ENCODE data around the gene SLC39A7. TPM values are rescaled to one million over a fixed set of nuclear protein-coding genes. Genes with fewer than 3 reads are reported as not detected.

SLC39A7 gene
- polyA plus RNA-seq, 1 donor from 2014 or later, result 23.1 TPM

- Mint-ChIP-seq H3K4me1 (peaks cover 0 to 4% (median 4%) of the 10 kb centered on the region in 3 donors), H3K27ac (no peak overlapping the region), H3K36me3 (peaks cover 2% of the 10 kb centered on the region), H3K4me3 (no peak overlapping the region), H3K9me3 (no peaks in the 10 kb centered on the region), H3K27me3 (peaks cover 16% of the 10 kb centered on the region)
Measured at GRCh38 chr6:33176906-33177305, 23.8 kb upstream of the SLC39A7 start.

GRCh38 chr6:33177552-33178446 is 22.9 kb upstream of the SLC39A7 start:
- Mint-ChIP-seq H3K9me3 (peaks cover 0 to 2% (median 2%) of the 10 kb centered on the region in 3 donors), H3K27me3 (peaks cover 12% of the 10 kb centered on the region), H3K36me3 (peaks cover 2% of the 10 kb centered on the region), H3K4me3 (no peak overlapping the region), H3K27ac (no peak overlapping the region), H3K4me1 (peaks cover under 1 to 5% (median 2%) of the 10 kb centered on the region in 3 donors)

GRCh38 chr6:33178755-33179475 is 21.8 kb upstream of the SLC39A7 start:
- H3K4me1 Mint-ChIP-seq, result peaks cover 11 to 15% (median 12%) of the 10 kb centered on the region in 3 donors
- H3K27ac Mint-ChIP-seq, result no peak overlapping the region
- peaks cover 7% of the 10 kb centered on the region for H3K27me3 Mint-ChIP-seq
- H3K4me3 Mint-ChIP-seq, result no peak overlapping the region
- peaks cover 2% of the 10 kb centered on the region for H3K36me3 Mint-ChIP-seq
- peaks cover 7 to 13% (median 9%) of the 10 kb centered on the region in 3 donors for H3K9me3 Mint-ChIP-seq

- Mint-ChIP-seq H3K4me3 (no peak overlapping the region), H3K36me3 (peaks cover 2% of the 10 kb centered on the region), H3K27ac (no peak overlapping the region)
Measured at GRCh38 chr6:33181141-33181540, 19.5 kb upstream of the SLC39A7 start.

DNA sequence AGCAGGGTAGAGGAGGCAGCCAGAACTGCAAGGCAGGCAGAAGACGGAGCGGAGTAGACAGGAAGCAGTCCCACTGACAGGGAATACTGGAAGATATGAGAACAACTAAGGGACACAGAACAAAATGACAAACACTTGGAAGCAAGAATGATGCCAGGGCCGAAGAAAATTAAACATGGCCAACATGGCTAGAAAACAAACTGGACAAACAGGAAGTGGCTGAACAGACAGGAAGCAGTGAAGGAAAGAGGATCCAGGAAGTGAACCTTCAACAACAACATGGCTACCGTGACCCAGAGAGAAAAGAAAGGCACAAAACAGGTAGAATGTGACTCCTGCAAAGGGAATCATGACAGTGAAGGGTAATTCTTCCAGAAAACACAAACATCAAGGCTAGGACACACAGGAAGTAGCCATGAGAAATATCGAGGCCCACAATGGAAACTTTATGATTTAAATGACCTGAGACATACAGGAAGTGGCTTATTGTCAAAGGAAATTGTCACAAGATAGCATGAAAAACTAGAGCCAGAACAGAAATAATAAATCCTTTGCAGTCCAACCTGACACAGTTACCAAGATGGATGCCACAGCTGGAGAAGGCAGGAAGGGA is 17.5 kb upstream of the SLC39A7 start:
- Mint-ChIP-seq H3K27ac (peak overlapping the region in 2 of 3 donors; percentile 71 to 83), H3K4me3 (peak overlapping the region in 3 of 4 donors; percentile 39 to 79 (median 73)), H3K4me1 (peaks cover 12 to 13% (median 13%) of the 10 kb centered on the region in 3 donors), H3K36me3 (no peaks in the 10 kb centered on the region), H3K9me3 (peaks cover 7 to 13% (median 9%) of the 10 kb centered on the region in 3 donors), H3K27me3 (peaks cover 6% of the 10 kb centered on the region)

More at GRCh38 chr6:33181141-33181540, 19.5 kb upstream of the SLC39A7 start:
- no peaks in the 10 kb centered on the region for H3K27me3 Mint-ChIP-seq
- H3K4me1 Mint-ChIP-seq, result peaks cover 12 to 15% (median 13%) of the 10 kb centered on the region in 3 donors
- peaks cover 7 to 13% (median 9%) of the 10 kb centered on the region in 3 donors for H3K9me3 Mint-ChIP-seq

GRCh38 chr6:33185190-33185589 is 15.5 kb upstream of the SLC39A7 start:
- H3K36me3 Mint-ChIP-seq, result no peaks in the 10 kb centered on the region
- no peak overlapping the region for H3K27ac Mint-ChIP-seq
- H3K4me1 Mint-ChIP-seq, result peaks cover 12 to 15% (median 13%) of the 10 kb centered on the region in 3 donors

DNA sequence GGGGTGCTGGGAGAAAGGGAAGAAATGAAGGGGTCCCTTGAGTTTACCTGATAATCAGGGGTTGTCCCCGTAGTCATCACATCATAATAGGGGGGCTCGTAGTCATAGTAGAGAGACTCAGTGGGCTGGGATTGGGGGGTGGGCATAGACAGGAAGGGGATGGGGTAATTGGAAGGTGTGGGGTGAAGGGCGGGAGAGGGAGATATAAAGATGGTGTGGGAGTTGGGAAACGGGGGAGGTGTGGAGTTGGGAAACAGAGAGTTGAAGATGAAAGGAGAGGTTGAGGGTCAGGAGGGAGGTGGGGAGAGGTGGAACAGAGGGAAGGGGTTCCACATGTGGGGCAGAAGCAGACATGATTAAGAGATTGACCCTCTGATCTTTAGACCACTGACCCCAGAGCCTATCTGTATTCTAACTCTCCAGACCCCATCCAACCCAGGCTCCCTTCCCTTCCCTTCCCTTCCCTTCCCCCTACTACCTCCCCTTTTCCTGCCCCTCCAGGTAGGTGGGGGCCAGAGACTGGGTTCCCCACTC is 14.9 kb upstream of the SLC39A7 start:
- Mint-ChIP-seq H3K4me3 (no peak overlapping the region), H3K9me3 (peaks cover 7 to 13% (median 9%) of the 10 kb centered on the region in 3 donors), H3K27me3 (peaks cover 15% of the 10 kb centered on the region), H3K27ac (no peak overlapping the region), H3K4me1 (peaks cover 12 to 15% (median 13%) of the 10 kb centered on the region in 3 donors), H3K36me3 (no peaks in the 10 kb centered on the region)

More at GRCh38 chr6:33185190-33185589, 15.5 kb upstream of the SLC39A7 start:
- Mint-ChIP-seq H3K27me3 (peaks cover 12% of the 10 kb centered on the region), H3K4me3 (no peak overlapping the region), H3K9me3 (peaks cover 7 to 13% (median 9%) of the 10 kb centered on the region in 3 donors)

DNA sequence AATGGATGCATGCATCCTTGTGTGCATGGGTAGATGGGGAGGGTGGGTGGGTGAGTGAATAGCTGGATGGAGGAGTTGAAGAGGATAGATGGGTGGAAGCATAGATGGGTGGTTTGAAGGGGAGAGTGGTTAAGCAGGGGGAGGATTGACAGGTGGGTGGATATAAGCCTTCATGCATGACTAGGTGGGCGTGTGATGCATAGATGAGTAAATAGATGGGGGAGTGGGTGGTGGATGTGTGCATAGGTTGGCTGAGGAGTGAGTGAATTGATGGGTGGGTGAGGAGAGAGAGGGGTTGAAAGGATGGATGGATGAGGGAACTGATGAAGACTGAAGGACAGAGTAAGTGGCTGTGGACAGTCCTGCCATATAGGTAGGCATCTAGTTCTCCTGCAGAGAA is 12.9 kb upstream of the SLC39A7 start:
- H3K27me3 Mint-ChIP-seq, result peaks cover 28% of the 10 kb centered on the region
- peaks cover 4 to 11% (median 9%) of the 10 kb centered on the region in 3 donors for H3K9me3 Mint-ChIP-seq
- peaks cover 12 to 16% (median 14%) of the 10 kb centered on the region in 3 donors for H3K4me1 Mint-ChIP-seq
- no peaks in the 10 kb centered on the region for H3K36me3 Mint-ChIP-seq
- H3K4me3 Mint-ChIP-seq, result no peak overlapping the region
- H3K27ac Mint-ChIP-seq, result no peak overlapping the region

DNA sequence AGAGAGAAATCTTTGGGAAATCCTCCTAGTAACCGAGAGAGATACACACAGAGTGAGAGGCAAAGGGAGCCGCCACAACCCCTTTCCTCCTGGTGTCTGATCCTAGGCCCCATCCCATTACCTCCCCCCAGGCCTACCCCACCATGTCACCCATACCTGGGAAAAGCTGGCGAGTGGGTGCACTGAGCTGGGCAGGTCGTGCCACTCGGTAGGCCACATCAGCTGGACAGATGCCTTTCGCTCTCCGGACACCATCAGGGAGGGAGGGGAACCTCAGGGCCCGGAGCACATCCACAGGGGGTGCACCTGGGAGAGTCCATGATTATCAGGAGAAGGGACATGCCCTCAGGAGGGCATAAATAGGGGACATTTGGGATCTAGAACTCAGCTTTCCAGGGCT is 11.5 kb upstream of the SLC39A7 start:
- Mint-ChIP-seq H3K27me3 (peaks cover 28% of the 10 kb centered on the region), H3K4me1 (peaks cover 0 to 6% (median 4%) of the 10 kb centered on the region in 3 donors), H3K27ac (no peak overlapping the region), H3K9me3 (no peaks in the 10 kb centered on the region), H3K36me3 (no peaks in the 10 kb centered on the region), H3K4me3 (no peak overlapping the region)

DNA sequence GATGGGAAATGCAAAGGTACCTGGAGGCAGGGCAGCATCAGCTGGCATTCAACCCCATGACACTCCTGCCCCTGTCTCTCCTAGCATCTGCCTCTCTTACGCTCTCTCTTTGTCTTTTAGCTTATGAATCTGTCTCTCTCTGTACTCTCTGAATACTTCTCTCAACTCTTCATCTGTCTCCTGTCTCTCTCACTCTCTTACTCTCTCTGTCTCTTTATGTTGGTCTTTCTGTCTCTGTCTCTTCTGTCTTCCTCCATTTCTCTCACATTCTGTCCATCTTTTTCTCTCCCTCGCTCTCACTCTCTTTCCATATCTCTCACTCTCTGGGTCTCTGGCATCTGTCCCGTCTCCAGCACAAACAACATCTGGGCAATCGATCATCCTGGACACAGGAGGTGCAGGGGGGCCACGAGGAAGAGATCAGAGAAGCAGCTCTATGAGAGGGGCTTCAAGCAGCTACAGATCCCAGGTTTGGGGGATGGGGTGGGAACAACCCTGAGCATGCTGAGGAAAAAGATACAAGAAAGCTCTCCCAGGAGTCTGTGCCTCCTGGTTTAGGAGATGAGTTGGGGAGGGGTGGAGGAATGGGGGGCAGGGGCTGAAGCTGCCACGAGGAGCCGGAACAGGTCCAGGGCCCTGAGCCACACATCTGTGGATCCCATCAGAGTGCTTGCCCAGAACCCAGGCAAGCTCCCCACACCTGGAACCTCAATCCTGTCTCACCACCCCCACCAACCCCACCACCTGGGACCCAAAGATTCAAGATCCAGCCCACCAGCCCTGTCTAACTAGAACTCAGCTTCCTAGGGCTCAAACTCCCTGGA is 10.8 kb upstream of the SLC39A7 start:
- peaks cover 28% of the 10 kb centered on the region for H3K27me3 Mint-ChIP-seq
- H3K27ac Mint-ChIP-seq, result peak overlapping the region in 1 of 3 donors; percentile 66
- no peaks in the 10 kb centered on the region for H3K9me3 Mint-ChIP-seq
- peaks cover 0 to 6% (median 4%) of the 10 kb centered on the region in 3 donors for H3K4me1 Mint-ChIP-seq
- H3K36me3 Mint-ChIP-seq, result peaks cover 2% of the 10 kb centered on the region
- peak overlapping the region in 1 of 4 donors; percentile 16 for H3K4me3 Mint-ChIP-seq

DNA sequence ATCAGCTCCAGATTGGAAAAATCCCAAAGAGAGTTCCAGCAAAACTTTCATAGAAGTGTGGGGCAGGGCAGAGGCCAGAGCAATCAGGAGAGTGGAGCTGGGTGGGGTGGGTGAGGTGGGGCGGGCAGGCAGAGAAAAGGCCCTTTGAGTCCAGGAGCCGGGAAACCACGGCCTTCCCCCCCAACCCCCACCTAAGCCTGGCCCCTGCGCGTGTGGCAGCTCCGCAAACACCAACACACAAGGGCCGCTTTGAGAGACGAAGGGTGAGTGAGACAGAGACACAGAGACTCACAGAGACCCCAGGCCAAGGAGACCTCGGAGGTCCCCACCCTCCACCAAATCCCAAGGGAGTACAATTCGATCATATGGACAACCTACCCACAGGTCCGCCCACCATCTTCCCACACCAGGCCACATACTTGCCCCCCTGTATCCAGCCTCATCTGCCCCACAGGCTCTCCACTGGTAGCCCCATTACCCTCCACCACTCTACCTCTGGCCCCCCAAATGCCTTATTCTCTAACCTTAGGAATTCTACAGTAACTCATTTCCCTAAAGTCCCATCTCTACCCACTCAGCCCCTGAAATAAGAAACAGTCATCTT is 10.1 kb upstream of the SLC39A7 start:
- peaks cover 0 to 6% (median 4%) of the 10 kb centered on the region in 3 donors for H3K4me1 Mint-ChIP-seq
- peaks cover 28% of the 10 kb centered on the region for H3K27me3 Mint-ChIP-seq
- peaks cover 4% of the 10 kb centered on the region for H3K36me3 Mint-ChIP-seq
- H3K9me3 Mint-ChIP-seq, result no peaks in the 10 kb centered on the region
- peak overlapping the region in 1 of 3 donors; percentile 66 for H3K27ac Mint-ChIP-seq
- H3K4me3 Mint-ChIP-seq, result no peak overlapping the region

- peak overlapping the region in 1 of 3 donors; percentile 39 for H3K27ac Mint-ChIP-seq
- H3K4me3 Mint-ChIP-seq, result peak overlapping the region in 3 of 4 donors; percentile 34 to 82 (median 57)
Measured at GRCh38 chr6:33191383-33192104, 9.1 kb upstream of the SLC39A7 start.

More at GRCh38 chr6:33191383-33192104, 9.1 kb upstream of the SLC39A7 start:
- H3K9me3 Mint-ChIP-seq, result no peaks in the 10 kb centered on the region
- H3K36me3 Mint-ChIP-seq, result peaks cover 4% of the 10 kb centered on the region
- peaks cover 27% of the 10 kb centered on the region for H3K27me3 Mint-ChIP-seq
- peaks cover 0 to 6% (median 4%) of the 10 kb centered on the region in 3 donors for H3K4me1 Mint-ChIP-seq

Data from IgD-negative memory B cell (primary cell).